PC-9 (cell line): ENCODE results near the gene SLC25A41.

Experiments
- EZH2 ChIP-seq: fragments of 200-600 bp; sonication (generic); IDR thresholded peaks from 2 replicates; pipeline ENCODE4 v1.8.0; 2017; ENCODE audit warnings: antibody characterized with exemption, low read depth
- TF ChIP-seq, protein P1 (sequence below): fragments of 200-600 bp; sonication (generic); conservative IDR thresholded peaks from 2 replicates; pipeline ENCODE4 v1.6.1; 2017; ENCODE audit warnings: mixed run types, antibody characterized with exemption, mild to moderate bottlenecking, moderate library complexity

DNA sequence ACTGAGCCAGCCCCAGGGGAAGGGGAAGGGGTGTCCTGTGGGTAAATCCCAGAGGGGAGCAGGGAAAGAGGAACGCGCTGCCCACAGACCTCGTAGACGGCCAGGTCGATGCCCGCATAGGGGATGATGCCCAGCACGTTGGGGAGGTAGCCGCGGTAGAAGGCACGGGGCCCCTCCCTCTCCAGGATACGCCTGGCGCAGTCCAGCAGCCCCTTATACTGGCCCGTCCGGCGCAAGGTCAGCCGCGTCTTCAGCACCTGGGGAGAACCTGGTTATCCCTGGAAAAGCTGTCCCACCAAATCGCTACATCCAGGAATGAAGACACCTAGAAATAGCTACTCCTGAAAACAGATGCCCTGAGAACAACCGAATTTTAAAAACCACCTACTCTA lies 18.7 kb upstream of the SLC25A41 start:
- TF ChIP-seq, protein P1, sequence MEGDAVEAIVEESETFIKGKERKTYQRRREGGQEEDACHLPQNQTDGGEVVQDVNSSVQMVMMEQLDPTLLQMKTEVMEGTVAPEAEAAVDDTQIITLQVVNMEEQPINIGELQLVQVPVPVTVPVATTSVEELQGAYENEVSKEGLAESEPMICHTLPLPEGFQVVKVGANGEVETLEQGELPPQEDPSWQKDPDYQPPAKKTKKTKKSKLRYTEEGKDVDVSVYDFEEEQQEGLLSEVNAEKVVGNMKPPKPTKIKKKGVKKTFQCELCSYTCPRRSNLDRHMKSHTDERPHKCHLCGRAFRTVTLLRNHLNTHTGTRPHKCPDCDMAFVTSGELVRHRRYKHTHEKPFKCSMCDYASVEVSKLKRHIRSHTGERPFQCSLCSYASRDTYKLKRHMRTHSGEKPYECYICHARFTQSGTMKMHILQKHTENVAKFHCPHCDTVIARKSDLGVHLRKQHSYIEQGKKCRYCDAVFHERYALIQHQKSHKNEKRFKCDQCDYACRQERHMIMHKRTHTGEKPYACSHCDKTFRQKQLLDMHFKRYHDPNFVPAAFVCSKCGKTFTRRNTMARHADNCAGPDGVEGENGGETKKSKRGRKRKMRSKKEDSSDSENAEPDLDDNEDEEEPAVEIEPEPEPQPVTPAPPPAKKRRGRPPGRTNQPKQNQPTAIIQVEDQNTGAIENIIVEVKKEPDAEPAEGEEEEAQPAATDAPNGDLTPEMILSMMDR = no peak
- TF ChIP-seq EZH2 = no peak
